Gastrocnemius medialis (tissue), 4 donors: ENCODE data around the gene RSPH9.

Experiments
- CTCF ChIP-seq, 5 experiments: fragments of 450-650 bp in 3 of 5; fragments of 200-600 bp in 2 of 5; sonication (generic) in 2 of 5; IDR thresholded peaks in 4 of 5; conservative IDR thresholded peaks in 1 of 5; 1 replicate in 4 of 5; 2 replicates in 1 of 5; pipeline ENCODE4 v1.5.1; 2016 to 2019; ENCODE audit warnings: antibody characterized with exemption in 5 of 5, mild to moderate bottlenecking in 3 of 5, moderate library complexity in 3 of 5
- POLR2A ChIP-seq, 2 donors: fragments of 450-650 bp; IDR thresholded peaks; one replicate each; pipeline ENCODE4 v1.6.1; 2017; ENCODE audit warnings: antibody characterized with exemption in 2 of 2, mild to moderate bottlenecking in 2 of 2, moderate library complexity in 2 of 2

- TF ChIP-seq CTCF (IDR thresholded peaks at IDR 0.05 in 4 of 5, conservative IDR thresholded peaks at IDR 0.05 in 1 of 5) (no peak), POLR2A (IDR thresholded peaks at IDR 0.05) (no peak)
These were observed 21.5 kb downstream of the RSPH9 start for GRCh38 chr6:43666196-43666920.
